ENCODE data around the gene FAM222B. TPM values are rescaled to one million over a fixed set of nuclear protein-coding genes. Genes with fewer than 3 reads are reported as not detected.

The FAM222B gene
- total and polyA plus RNA-seq, 9 of the 15 experiments (the other 6 are each of a cell fraction or from before 2014, with no cell fraction given): 4.0 to 34.6 (median 7.5) TPM

DNA sequence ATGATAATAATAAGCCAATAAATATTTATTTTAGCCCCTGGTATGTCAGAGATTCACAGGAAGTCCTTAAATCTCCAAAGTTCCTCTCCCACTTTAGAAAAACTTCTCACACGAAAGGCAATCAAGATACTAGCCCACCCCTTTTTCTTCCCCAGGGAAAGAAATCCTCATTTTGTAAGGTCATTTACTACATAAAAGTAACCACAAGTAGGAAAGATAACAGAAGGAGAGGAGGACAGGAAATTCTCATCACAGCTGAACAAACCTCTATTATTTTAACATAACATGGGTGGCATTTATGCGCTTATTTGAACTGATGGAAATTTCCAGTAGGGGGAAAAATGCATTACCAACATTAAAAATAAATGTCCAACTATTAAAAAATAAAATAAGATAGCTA lies 3.4 kb downstream of the FAM222B start:
- intact Hi-C loops (cut with micrococcal nuclease): no loop called here
- no peak overlapping the region for H3K9ac ChIP-seq (ENCODE audit: insufficient read depth in 1 of 2, low read depth in 2 of 2, low read length in 2 of 2)
- BruUV-seq (replicated peaks): no TSS peak
- H3K9me3 ChIP-seq (replicated peaks; ENCODE audit: control insufficient read depth, insufficient read depth, low read depth, low read length): no peaks in the 10 kb centered on the region
- H3K27me3 ChIP-seq (ENCODE audit: control insufficient read depth in 2 of 2, insufficient read depth in 2 of 2, low read length in 2 of 2): no peaks in the 10 kb centered on the region
- H3K9me1 ChIP-seq (ENCODE audit: control insufficient read depth, insufficient read depth, low read length): no peaks in the 10 kb centered on the region
- peaks cover 20 to 39% of the 10 kb centered on the region in 2 experiments for H3K4me1 ChIP-seq (replicated peaks in 1 of 2; ENCODE audit: control insufficient read depth in 2 of 2, insufficient read depth in 2 of 2, low read length in 2 of 2)
- H3K79me2 ChIP-seq (ENCODE audit: control insufficient read depth, insufficient read depth, low read length): peaks cover 87% of the 10 kb centered on the region
- CTCF ChIA-PET (ENCODE audit: low intra/inter-chr PET ratio): no interaction called here
- TF ChIP-seq, protein P1, sequence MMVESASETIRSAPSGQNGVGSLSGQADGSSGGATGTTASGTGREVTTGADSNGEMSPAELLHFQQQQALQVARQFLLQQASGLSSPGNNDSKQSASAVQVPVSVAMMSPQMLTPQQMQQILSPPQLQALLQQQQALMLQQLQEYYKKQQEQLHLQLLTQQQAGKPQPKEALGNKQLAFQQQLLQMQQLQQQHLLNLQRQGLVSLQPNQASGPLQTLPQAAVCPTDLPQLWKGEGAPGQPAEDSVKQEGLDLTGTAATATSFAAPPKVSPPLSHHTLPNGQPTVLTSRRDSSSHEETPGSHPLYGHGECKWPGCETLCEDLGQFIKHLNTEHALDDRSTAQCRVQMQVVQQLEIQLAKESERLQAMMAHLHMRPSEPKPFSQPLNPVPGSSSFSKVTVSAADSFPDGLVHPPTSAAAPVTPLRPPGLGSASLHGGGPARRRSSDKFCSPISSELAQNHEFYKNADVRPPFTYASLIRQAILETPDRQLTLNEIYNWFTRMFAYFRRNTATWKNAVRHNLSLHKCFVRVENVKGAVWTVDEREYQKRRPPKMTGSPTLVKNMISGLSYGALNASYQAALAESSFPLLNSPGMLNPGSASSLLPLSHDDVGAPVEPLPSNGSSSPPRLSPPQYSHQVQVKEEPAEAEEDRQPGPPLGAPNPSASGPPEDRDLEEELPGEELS (CRISPR knock-in tag; IDR thresholded peaks at IDR 0.05; ENCODE audit: borderline replicate concordance): no peak
- TF ChIP-seq TCF7 (IDR thresholded peaks at IDR 0.05; ENCODE audit: borderline replicate concordance) (no peak), CHD2 (IDR thresholded peaks at IDR 0.05; ENCODE audit: low read depth, low read length) (no peak), NFRKB (IDR thresholded peaks at IDR 0.05; ENCODE audit: low read depth) (no peak), EHMT2 (IDR thresholded peaks at IDR 0.05) (no peak), FOXJ2 (tag; IDR thresholded peaks at IDR 0.05) (no peak), DNMT1 (IDR thresholded peaks at IDR 0.05) (no peak), ZNF134 (CRISPR knock-in tag; conservative IDR thresholded peaks at IDR 0.05) (no peak), ZNF121 (CRISPR knock-in tag; conservative IDR thresholded peaks at IDR 0.05) (no peak), YY1 (IDR thresholded peaks at IDR 0.05; ENCODE audit: borderline replicate concordance in 1 of 3, control insufficient read depth in 1 of 3, extremely low read depth in 1 of 3, insufficient read depth in 3 of 3, insufficient read length in 1 of 3, insufficient replicate concordance in 2 of 3, low read depth in 1 of 3, low read length in 2 of 3) (no peak), CBX1 (IDR thresholded peaks at IDR 0.05; ENCODE audit: low read depth) (no peak), PTRF (tag; IDR thresholded peaks at IDR 0.05) (no peak), PURB (CRISPR knock-in tag; IDR thresholded peaks at IDR 0.05; ENCODE audit: low read depth) (no peak), TCF3 (CRISPR knock-in tag; IDR thresholded peaks at IDR 0.05) (no peak), U2AF1 (optimal IDR thresholded peaks at IDR 0.05; ENCODE audit: low read depth, low read length) (no peak), ZBTB7A (IDR thresholded peaks at IDR 0.05; ENCODE audit: borderline replicate concordance, control insufficient read depth, low read depth, low read length) (no peak)
- TF ChIP-seq, protein P2, sequence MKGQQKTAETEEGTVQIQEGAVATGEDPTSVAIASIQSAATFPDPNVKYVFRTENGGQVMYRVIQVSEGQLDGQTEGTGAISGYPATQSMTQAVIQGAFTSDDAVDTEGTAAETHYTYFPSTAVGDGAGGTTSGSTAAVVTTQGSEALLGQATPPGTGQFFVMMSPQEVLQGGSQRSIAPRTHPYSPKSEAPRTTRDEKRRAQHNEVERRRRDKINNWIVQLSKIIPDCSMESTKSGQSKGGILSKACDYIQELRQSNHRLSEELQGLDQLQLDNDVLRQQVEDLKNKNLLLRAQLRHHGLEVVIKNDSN (CRISPR knock-in tag; IDR thresholded peaks at IDR 0.05): no peak
- TF ChIP-seq, protein P3, sequence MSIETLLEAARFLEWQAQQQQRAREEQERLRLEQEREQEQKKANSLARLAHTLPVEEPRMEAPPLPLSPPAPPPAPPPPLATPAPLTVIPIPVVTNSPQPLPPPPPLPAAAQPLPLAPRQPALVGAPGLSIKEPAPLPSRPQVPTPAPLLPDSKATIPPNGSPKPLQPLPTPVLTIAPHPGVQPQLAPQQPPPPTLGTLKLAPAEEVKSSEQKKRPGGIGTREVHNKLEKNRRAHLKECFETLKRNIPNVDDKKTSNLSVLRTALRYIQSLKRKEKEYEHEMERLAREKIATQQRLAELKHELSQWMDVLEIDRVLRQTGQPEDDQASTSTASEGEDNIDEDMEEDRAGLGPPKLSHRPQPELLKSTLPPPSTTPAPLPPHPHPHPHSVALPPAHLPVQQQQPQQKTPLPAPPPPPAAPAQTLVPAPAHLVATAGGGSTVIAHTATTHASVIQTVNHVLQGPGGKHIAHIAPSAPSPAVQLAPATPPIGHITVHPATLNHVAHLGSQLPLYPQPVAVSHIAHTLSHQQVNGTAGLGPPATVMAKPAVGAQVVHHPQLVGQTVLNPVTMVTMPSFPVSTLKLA (conservative IDR thresholded peaks at IDR 0.05): no peak
- in situ Hi-C loops (cut with MboI): no loop called here
- WGBS (ENCODE audit: insufficient coverage, low coverage, missing lambda C conversion rate): 55% methylated on average over 2 of the region's 2 CpGs
- H3K4me2 ChIP-seq (ENCODE audit: insufficient read depth, low read length): no peak overlapping the region
- H2AFZ ChIP-seq (ENCODE audit: low read depth, low read length): no peak overlapping the region
- FAIRE-seq: no peak
- H4K20me1 ChIP-seq (replicated peaks; ENCODE audit: control insufficient read depth, insufficient read depth, low read length): no peaks in the 10 kb centered on the region
- peak in 1 of 4 experiments; percentile 15 for DNase-seq (ENCODE audit: extremely low read depth in 1 of 4, low spot score in 3 of 4)
- ATAC-seq: no peak
- H3K36me3 ChIP-seq (ENCODE audit: control insufficient read depth, insufficient read depth, low read length): peaks cover 14% of the 10 kb centered on the region
- no peak overlapping the region for H3K4me3 ChIP-seq
- POLR2A ChIA-PET: interaction anchor here (0.5 to 4.7 kb wide), 6 partner anchors 8 to 63 kb away, joined by 3 to 27 read pairs (median 4); no protein-coding TSS in a partner anchor
- H3K27ac ChIP-seq (ENCODE audit: extremely low read depth, low read depth, low read length): peak overlapping the region; percentile 54; the same call in 2 of the 3 replicates

All from K562 (cell line).